ENCODE data around the gene OR5K3.

The OR5K3 gene

DNA sequence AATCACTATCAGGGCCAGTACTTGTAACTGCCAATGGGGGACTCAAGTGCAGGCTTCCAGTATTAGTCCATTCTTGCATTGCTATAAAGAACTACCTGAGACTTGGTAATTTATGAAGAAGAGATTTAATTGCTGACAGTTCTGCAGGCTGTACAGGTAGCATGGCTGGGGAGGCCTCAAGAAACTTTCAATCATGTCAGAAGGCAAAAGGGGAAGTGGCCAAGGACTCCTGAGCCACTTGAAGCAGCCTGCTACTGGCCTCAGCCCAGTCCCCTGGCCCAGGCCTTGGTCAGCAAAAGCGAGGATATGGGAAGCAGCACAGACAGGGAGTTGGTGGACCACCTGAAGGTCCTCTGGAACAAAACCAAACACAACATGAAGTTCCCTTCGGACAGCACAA, 43.3 kb downstream of the OR5K3 start:
- no peak for DNase-seq (ENCODE audit: low read depth, low spot score)

- DNase-seq (ENCODE audit: low read depth, low spot score): no peak
These were observed 43.9 kb downstream of the OR5K3 start for GRCh38 chr3:98434412-98434811.

DNA sequence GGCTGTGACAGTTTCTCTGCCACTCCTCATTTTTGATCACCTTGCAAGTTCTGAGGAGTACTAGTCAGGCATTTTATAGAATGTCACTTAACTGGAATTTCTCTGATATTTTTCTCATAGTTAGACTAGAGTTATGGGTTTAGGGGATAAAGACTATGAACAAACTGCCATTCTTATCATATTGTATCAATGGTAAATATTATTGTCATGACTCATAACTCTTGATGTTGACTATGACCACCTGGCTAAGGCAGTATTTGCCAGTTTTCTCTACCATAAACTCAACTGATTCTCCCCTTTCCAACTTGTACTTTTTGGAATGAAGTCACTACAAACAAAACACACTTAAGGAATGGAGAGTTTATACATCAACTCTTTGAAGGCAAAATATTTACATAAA, 49.8 kb downstream of the OR5K3 start:
- no peak for DNase-seq (ENCODE audit: low read depth, low spot score)
